Panc1 (cell line): ENCODE results near the gene UST. TPM values are rescaled to one million over a fixed set of nuclear protein-coding genes. Genes with fewer than 3 reads are reported as not detected.

Source experiments
- ATAC-seq: fragments of 200-7000 bp; cut with Tn5 transposase; 2 replicates; pipeline ENCODE4 v1.9.1; 2020; ENCODE audit warnings: mild to moderate bottlenecking, moderate library complexity
- BruUV-seq: library from RNA; stranded (reverse); fragments of 400-500 nt; replicated peaks from 2 replicates; lab custom pipeline; 2021; lab: Mats Ljungman, UMichigan
- CTCF ChIA-PET: fragments of 300-600 bp; sonication (Branson Sonifier 250); formaldehyde crosslinking; loops from one replicate; lab custom pipeline; 2022; ENCODE audit warnings: antibody characterized with exemption; lab: Charles Lee
- POLR2A ChIA-PET: fragments of 300-600 bp; sonication (Branson Sonifier 250); formaldehyde crosslinking; loops from one replicate; lab custom pipeline; 2022; ENCODE audit warnings: antibody characterized with exemption; lab: Charles Lee
- DNase-seq: peaks from one replicate; pipeline ENCODE4 v3.0.0-alpha.2; 2010; ENCODE audit warnings: low read depth, low spot score
- H3K27ac ChIP-seq: 2 replicates; pipeline ENCODE4 v1.5.1; 2011; ENCODE audit warnings: mild to moderate bottlenecking, low read length, inconsistent platforms
- H3K27me3 ChIP-seq: fragments of 200-500 bp; sonication (Bioruptor generic); 2 replicates; pipeline ENCODE4 v1.6.0; 2014; ENCODE audit warnings: low read length, inconsistent platforms; ENCODE audit not compliant: control insufficient read depth, insufficient read depth
- H3K36me3 ChIP-seq: fragments of 200-500 bp; sonication (Bioruptor generic); 2 replicates; pipeline ENCODE4 v1.5.1; 2014; ENCODE audit warnings: inconsistent platforms, mild to moderate bottlenecking, low read length, moderate library complexity; ENCODE audit not compliant: control insufficient read depth, insufficient read depth
- H3K4me1 ChIP-seq: 2 replicates; pipeline ENCODE4 v1.5.1; 2011; ENCODE audit warnings: inconsistent platforms, mild to moderate bottlenecking, low read length, moderate library complexity; ENCODE audit not compliant: control insufficient read depth, insufficient read depth
- H3K4me3 ChIP-seq, 2 experiments: 2 replicates each; pipeline ENCODE4 v1.5.1; 2011 to 2012; ENCODE audit warnings: low read depth in 2 of 2, low read length in 2 of 2, mild to moderate bottlenecking in 2 of 2, inconsistent platforms in 1 of 2, moderate library complexity in 1 of 2
- H3K9me3 ChIP-seq: fragments of 200-500 bp; sonication (Bioruptor generic); 2 replicates; pipeline ENCODE4 v1.5.1; 2014; ENCODE audit warnings: low read depth, mild to moderate bottlenecking, inconsistent platforms, low read length, moderate library complexity; ENCODE audit not compliant: control insufficient read depth, insufficient read depth
- POLR2AphosphoS5 ChIP-seq: IDR thresholded peaks from 2 replicates; pipeline ENCODE4 v1.6.1; 2012; ENCODE audit warnings: mild to moderate bottlenecking, low read depth, low read length, moderate library complexity
- SIN3A ChIP-seq: IDR thresholded peaks from 2 replicates; pipeline ENCODE4 v1.6.1; 2012; ENCODE audit warnings: low read depth, mild to moderate bottlenecking, low read length, moderate library complexity, borderline replicate concordance; ENCODE audit not compliant: insufficient read depth
- TCF7L2 ChIP-seq: IDR thresholded peaks from 2 replicates; pipeline ENCODE4 v1.6.1; 2011; ENCODE audit warnings: mild to moderate bottlenecking, low read depth, low read length, inconsistent platforms
- in situ Hi-C: cut with HindIII; loops from 2 replicates; pipeline ENCODE4 v1.10.0; 2016; ENCODE audit warnings: low sequenced_read_pairs, low pct_unique_long_range_greater_than_20kb
- intact Hi-C: fragments of 100-400 bp; cut with micrococcal nuclease; formaldehyde crosslinking; loops from one replicate; pipeline ENCODE4 v1.10.0; 2022; ENCODE audit not compliant: unreplicated experiment
- total RNA-seq: library from RNA; stranded (reverse); gene quantifications from one replicate; pipeline ENCODE4 v1.2.1, GENCODE V29; 2021; ENCODE audit not compliant: unreplicated experiment
- TF ChIP-seq, protein P1 (sequence below), 2 experiments: IDR thresholded peaks; 2 replicates each; pipeline ENCODE4 v1.6.1; 2011 to 2012; ENCODE audit warnings: low read depth in 2 of 2, control low read depth in 1 of 2, low read length in 1 of 2, mild to moderate bottlenecking in 1 of 2, moderate library complexity in 1 of 2; ENCODE audit not compliant: insufficient read depth in 1 of 2
- TF ChIP-seq, protein P2 (sequence below): fragments of 450-650 bp; IDR thresholded peaks from 2 replicates; pipeline ENCODE4 v1.5.1; 2017; ENCODE audit warnings: mild to moderate bottlenecking

Gene UST
- total RNA-seq, 1 experiment from 2014 or later = 0.15 TPM

DNA sequence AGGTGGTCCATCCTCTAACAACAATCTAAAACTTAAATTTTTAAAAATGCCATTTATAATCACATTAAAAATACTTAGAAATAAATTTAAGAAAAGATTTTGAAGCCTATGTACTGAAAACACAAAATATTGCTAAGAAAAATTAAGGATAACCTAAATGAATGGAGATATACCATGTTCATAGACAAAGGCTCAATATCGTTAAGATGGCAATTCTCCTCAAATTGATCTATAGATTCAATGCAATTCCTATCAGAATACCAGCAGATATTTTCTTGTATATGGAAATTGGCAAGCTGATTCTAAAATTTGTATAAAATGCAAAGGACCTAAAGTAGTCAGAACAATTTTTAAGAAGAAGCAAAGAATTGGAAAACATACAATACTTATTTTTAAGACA lies 19.7 kb upstream of the UST start:
- POLR2A ChIA-PET = no interaction called here
- in situ Hi-C loops = no loop called here
- no TSS peak for BruUV-seq

DNA sequence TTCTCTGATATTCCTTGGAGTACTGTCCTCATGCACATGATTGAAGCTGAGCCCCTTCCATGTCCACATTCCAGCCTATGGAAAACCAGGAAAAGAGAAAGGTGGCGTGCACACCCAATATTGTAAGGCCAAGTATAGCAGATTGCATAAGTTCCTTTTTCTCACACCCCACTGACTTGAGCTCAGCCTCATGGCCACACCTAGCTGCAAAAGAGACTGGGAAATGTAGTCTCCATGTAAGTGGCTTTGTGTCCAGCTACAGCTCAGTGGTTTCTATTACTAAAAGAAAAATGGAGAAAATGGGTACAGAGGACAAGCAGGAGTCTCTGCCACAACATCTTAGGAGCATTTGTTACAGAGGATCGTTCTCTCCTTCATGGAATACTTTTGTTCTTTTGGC lies 10.8 kb upstream of the UST start:
- Histone ChIP-seq H3K9me3 (no peaks in the 10 kb centered on the region), H3K27ac (no peak overlapping the region), H3K4me1 (no peaks in the 10 kb centered on the region), H3K4me3 (no peak overlapping the region), H3K27me3 (no peaks in the 10 kb centered on the region), H3K36me3 (no peaks in the 10 kb centered on the region)
- in situ Hi-C loops (no loop called here), intact Hi-C loops (no loop called here)
- TF ChIP-seq, protein P1, sequence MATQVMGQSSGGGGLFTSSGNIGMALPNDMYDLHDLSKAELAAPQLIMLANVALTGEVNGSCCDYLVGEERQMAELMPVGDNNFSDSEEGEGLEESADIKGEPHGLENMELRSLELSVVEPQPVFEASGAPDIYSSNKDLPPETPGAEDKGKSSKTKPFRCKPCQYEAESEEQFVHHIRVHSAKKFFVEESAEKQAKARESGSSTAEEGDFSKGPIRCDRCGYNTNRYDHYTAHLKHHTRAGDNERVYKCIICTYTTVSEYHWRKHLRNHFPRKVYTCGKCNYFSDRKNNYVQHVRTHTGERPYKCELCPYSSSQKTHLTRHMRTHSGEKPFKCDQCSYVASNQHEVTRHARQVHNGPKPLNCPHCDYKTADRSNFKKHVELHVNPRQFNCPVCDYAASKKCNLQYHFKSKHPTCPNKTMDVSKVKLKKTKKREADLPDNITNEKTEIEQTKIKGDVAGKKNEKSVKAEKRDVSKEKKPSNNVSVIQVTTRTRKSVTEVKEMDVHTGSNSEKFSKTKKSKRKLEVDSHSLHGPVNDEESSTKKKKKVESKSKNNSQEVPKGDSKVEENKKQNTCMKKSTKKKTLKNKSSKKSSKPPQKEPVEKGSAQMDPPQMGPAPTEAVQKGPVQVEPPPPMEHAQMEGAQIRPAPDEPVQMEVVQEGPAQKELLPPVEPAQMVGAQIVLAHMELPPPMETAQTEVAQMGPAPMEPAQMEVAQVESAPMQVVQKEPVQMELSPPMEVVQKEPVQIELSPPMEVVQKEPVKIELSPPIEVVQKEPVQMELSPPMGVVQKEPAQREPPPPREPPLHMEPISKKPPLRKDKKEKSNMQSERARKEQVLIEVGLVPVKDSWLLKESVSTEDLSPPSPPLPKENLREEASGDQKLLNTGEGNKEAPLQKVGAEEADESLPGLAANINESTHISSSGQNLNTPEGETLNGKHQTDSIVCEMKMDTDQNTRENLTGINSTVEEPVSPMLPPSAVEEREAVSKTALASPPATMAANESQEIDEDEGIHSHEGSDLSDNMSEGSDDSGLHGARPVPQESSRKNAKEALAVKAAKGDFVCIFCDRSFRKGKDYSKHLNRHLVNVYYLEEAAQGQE (IDR thresholded peaks at IDR 0.05; ENCODE audit: insufficient read depth in 1 of 2, low read depth in 2 of 2, low read length in 1 of 2) = no peak
- TF ChIP-seq TCF7L2 = no peak
- TF ChIP-seq SIN3A = no peak
- DNase-seq = no peak
- no TSS peak for BruUV-seq
- ATAC-seq = no peak
- ChIA-PET POLR2A (no interaction called here), CTCF (no interaction called here)

More for the DNA sequence above, 19.7 kb upstream of the UST start:
- Histone ChIP-seq H3K27ac (no peak overlapping the region), H3K4me1 (no peaks in the 10 kb centered on the region), H3K36me3 (no peaks in the 10 kb centered on the region), H3K27me3 (no peaks in the 10 kb centered on the region), H3K9me3 (no peaks in the 10 kb centered on the region), H3K4me3 (no peak overlapping the region)
- TF ChIP-seq, protein P2, sequence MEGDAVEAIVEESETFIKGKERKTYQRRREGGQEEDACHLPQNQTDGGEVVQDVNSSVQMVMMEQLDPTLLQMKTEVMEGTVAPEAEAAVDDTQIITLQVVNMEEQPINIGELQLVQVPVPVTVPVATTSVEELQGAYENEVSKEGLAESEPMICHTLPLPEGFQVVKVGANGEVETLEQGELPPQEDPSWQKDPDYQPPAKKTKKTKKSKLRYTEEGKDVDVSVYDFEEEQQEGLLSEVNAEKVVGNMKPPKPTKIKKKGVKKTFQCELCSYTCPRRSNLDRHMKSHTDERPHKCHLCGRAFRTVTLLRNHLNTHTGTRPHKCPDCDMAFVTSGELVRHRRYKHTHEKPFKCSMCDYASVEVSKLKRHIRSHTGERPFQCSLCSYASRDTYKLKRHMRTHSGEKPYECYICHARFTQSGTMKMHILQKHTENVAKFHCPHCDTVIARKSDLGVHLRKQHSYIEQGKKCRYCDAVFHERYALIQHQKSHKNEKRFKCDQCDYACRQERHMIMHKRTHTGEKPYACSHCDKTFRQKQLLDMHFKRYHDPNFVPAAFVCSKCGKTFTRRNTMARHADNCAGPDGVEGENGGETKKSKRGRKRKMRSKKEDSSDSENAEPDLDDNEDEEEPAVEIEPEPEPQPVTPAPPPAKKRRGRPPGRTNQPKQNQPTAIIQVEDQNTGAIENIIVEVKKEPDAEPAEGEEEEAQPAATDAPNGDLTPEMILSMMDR = no peak
- no peak for TF ChIP-seq TCF7L2
- TF ChIP-seq SIN3A = no peak
- no peak for TF ChIP-seq POLR2AphosphoS5
- TF ChIP-seq, protein P1 (IDR thresholded peaks at IDR 0.05; ENCODE audit: insufficient read depth in 1 of 2, low read depth in 2 of 2, low read length in 1 of 2) = no peak
- intact Hi-C loops = no loop called here
- ATAC-seq = no peak
- CTCF ChIA-PET = no interaction called here
- no peak for DNase-seq
